HL-60 (cell line): ENCODE results near the gene MYO1D.

Source experiments
- DNase-seq, 2 experiments: peaks; one replicate each; pipeline ENCODE4 v3.0.0-alpha.2; 2010 to 2020; ENCODE audit warnings: low read depth in 1 of 2, low spot score in 1 of 2
- H3K27ac ChIP-seq: fragments of 250-450 bp; sonication (Bioruptor Pico); replicated peaks from 2 replicates; pipeline ENCODE4 v1.5.1; 2020; ENCODE audit warnings: mild to moderate bottlenecking, moderate library complexity
- H3K27me3 ChIP-seq: fragments of 250-450 bp; sonication (Bioruptor Pico); 2 replicates; pipeline ENCODE4 v1.5.1; 2021; ENCODE audit warnings: mild to moderate bottlenecking, moderate library complexity; ENCODE audit not compliant: insufficient read depth, poor library complexity, severe bottlenecking
- H3K4me3 ChIP-seq: replicated peaks from 2 replicates; pipeline ENCODE4 v1.5.1; 2011; ENCODE audit warnings: mild to moderate bottlenecking, control low read depth, low read length; ENCODE audit not compliant: insufficient read depth
- CTCF ChIP-seq: IDR thresholded peaks from one replicate; pipeline ENCODE4 v1.5.1; 2011; ENCODE audit warnings: low read length, control low read depth, inconsistent platforms; ENCODE audit not compliant: insufficient read depth
- GABPA ChIP-seq: IDR thresholded peaks from 2 replicates; pipeline ENCODE4 v1.6.1; 2012; ENCODE audit warnings: low read depth
- POLR2AphosphoS5 ChIP-seq: IDR thresholded peaks from 2 replicates; pipeline ENCODE4 v1.6.1; 2012; ENCODE audit warnings: low read depth
- REST ChIP-seq: IDR thresholded peaks from 2 replicates; pipeline ENCODE4 v1.6.1; 2012; ENCODE audit warnings: low read depth; ENCODE audit not compliant: insufficient replicate concordance
- SPI1 ChIP-seq: IDR thresholded peaks from 2 replicates; pipeline ENCODE4 v1.6.1; 2012; ENCODE audit warnings: low read depth, mild to moderate bottlenecking, borderline replicate concordance

The MYO1D gene

GRCh38 chr17:32696426-32696825, 180.5 kb downstream of the MYO1D start:
- Histone ChIP-seq H3K4me3 (no peak overlapping the region), H3K27ac (no peak overlapping the region), H3K27me3 (no peaks in the 10 kb centered on the region)
- TF ChIP-seq SPI1 (no peak), POLR2AphosphoS5 (no peak), CTCF (no peak), GABPA (no peak), REST (no peak)
- DNase-seq: no peak

GRCh38 chr17:32695864-32696263, 181.1 kb downstream of the MYO1D start:
- no peak overlapping the region for H3K4me3 ChIP-seq
- no peak overlapping the region for H3K27ac ChIP-seq
- no peak for DNase-seq
- H3K27me3 ChIP-seq: no peaks in the 10 kb centered on the region
- TF ChIP-seq GABPA (no peak), SPI1 (no peak), POLR2AphosphoS5 (no peak), CTCF (no peak), REST (no peak)

GRCh38 chr17:32693194-32693897, 183.6 kb downstream of the MYO1D start:
- no peak for DNase-seq
- H3K27ac ChIP-seq: no peak overlapping the region
- TF ChIP-seq REST: no peak
- TF ChIP-seq CTCF: no peak
- TF ChIP-seq GABPA: no peak
- no peak for TF ChIP-seq POLR2AphosphoS5
- TF ChIP-seq SPI1: no peak
- no peak overlapping the region for H3K4me3 ChIP-seq
- no peaks in the 10 kb centered on the region for H3K27me3 ChIP-seq
